Measurements from ENCODE around the gene MKS1. TPM values are rescaled to one million over a fixed set of nuclear protein-coding genes. Genes with fewer than 3 reads are reported as not detected.
A peak's percentile ranks its signal among the peaks of the same experiment; 100 is the strongest.

Gene MKS1
- total and polyA plus RNA-seq, 2 experiments from 2014 or later, result 10.5 to 15.6 TPM

DNA sequence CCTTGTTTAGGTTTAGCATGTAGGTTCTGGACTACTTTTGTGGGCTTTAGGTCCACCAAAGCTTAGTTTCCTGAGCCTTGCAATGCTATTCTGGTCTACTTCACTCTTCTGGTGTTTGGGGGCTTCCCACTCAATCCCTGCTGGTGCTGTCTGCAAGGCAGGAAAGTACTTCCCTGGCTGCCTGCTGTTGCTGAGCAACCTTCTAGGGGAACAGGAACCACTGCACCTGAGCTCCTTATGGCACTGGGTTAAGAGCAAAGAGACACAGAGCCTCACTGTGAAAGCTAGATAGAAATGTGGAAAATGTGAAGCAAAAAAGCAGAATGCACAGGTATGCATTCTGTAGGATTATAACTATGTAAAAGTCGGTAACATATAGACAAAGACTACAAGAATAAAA, 44.7 kb upstream of the MKS1 start:
- H3K27me3 ChIP-seq, result peaks cover 46% of the 10 kb centered on the region

DNA sequence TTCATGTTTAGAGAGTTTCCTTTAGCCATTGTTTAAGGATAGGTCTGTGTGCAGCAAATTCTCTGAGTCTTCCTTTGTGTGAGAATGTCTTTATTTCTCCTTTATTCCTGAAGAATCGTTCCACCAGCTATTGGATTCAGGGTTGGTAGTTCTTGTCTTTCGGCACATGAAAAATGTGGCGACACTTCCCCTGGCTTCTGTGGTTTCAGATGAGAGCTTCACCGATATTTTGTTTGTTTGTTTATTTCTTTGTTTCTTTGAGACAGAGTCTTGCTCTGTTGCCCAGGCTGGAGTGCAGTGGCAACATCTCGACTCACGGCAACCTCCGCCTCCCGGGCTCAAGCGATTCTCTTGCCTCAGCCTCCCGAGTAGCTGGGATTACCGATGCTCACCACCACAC, 43.1 kb upstream of the MKS1 start:
- H3K4me2 ChIP-seq, result no peak overlapping the region
- no peak for DNase-seq (ENCODE audit: low spot score)
- no peak overlapping the region for H2AFZ ChIP-seq
- H3K9me2 ChIP-seq (replicated peaks; ENCODE audit: insufficient read depth), result no peaks in the 10 kb centered on the region
- 93% methylated on average over 11 of the region's 11 CpGs for WGBS (ENCODE audit: low lambda C conversion rate, missing lambda C conversion rate)
- no peak overlapping the region for H3K4me3 ChIP-seq
- H3K79me2 ChIP-seq, result no peaks in the 10 kb centered on the region
- no peak for TF ChIP-seq EZH2 (IDR thresholded peaks at IDR 0.05; ENCODE audit: borderline replicate concordance)
- TF ChIP-seq EZH2phosphoT487 (IDR thresholded peaks at IDR 0.05; ENCODE audit: low read depth, severe bottlenecking, unreplicated experiment), result no peak
- TF ChIP-seq, protein P1, sequence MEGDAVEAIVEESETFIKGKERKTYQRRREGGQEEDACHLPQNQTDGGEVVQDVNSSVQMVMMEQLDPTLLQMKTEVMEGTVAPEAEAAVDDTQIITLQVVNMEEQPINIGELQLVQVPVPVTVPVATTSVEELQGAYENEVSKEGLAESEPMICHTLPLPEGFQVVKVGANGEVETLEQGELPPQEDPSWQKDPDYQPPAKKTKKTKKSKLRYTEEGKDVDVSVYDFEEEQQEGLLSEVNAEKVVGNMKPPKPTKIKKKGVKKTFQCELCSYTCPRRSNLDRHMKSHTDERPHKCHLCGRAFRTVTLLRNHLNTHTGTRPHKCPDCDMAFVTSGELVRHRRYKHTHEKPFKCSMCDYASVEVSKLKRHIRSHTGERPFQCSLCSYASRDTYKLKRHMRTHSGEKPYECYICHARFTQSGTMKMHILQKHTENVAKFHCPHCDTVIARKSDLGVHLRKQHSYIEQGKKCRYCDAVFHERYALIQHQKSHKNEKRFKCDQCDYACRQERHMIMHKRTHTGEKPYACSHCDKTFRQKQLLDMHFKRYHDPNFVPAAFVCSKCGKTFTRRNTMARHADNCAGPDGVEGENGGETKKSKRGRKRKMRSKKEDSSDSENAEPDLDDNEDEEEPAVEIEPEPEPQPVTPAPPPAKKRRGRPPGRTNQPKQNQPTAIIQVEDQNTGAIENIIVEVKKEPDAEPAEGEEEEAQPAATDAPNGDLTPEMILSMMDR (IDR thresholded peaks at IDR 0.05; ENCODE audit: poor library complexity), result no peak
- no peaks in the 10 kb centered on the region for H4K20me1 ChIP-seq (ENCODE audit: insufficient read depth, poor library complexity, severe bottlenecking)
- no peaks in the 10 kb centered on the region for H3K4me1 ChIP-seq (ENCODE audit: insufficient read depth)
- H3K9me3 ChIP-seq (ENCODE audit: low read depth), result no peaks in the 10 kb centered on the region
- no peak overlapping the region for H3K27ac ChIP-seq
- H3K27me3 ChIP-seq, result peaks cover 61% of the 10 kb centered on the region
- H3K36me3 ChIP-seq (replicated peaks; ENCODE audit: insufficient read depth, low read depth), result no peaks in the 10 kb centered on the region

More for the DNA sequence above, 44.7 kb upstream of the MKS1 start:
- H4K20me1 ChIP-seq (ENCODE audit: insufficient read depth, poor library complexity, severe bottlenecking), result no peaks in the 10 kb centered on the region
- H3K79me2 ChIP-seq, result no peaks in the 10 kb centered on the region
- no peak for DNase-seq (ENCODE audit: low spot score)
- no peak overlapping the region for H3K4me3 ChIP-seq
- H3K27ac ChIP-seq, result no peak overlapping the region
- no peak for TF ChIP-seq EZH2 (IDR thresholded peaks at IDR 0.05; ENCODE audit: borderline replicate concordance)
- no peak overlapping the region for H3K4me2 ChIP-seq
- no peak overlapping the region for H2AFZ ChIP-seq
- WGBS (ENCODE audit: low lambda C conversion rate, missing lambda C conversion rate), result 83% methylated on average over 1 of the region's 1 CpG
- H3K9me2 ChIP-seq (replicated peaks; ENCODE audit: insufficient read depth), result no peaks in the 10 kb centered on the region
- H3K36me3 ChIP-seq (replicated peaks; ENCODE audit: insufficient read depth, low read depth), result no peaks in the 10 kb centered on the region
- no peaks in the 10 kb centered on the region for H3K9me3 ChIP-seq (ENCODE audit: low read depth)
- H3K4me1 ChIP-seq (ENCODE audit: insufficient read depth), result no peaks in the 10 kb centered on the region

DNA sequence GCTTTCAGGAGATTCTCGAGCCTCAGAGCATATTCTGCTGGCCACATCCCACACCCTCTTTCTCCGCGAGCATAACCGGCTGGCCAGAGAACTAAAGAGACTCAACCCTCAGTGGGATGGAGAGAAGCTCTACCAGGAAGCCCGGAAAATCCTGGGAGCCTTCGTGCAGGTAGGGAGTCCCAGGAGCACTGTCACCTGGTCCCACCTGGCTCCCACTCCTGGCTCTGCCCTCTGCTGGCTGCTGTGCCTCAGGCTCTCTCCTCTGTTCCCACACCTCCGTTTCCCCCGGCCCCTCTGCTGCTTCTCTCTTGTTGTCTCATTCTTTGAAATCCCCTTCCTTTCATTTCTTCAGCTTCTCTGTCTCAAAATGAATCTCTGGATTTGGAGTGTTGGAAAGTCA, 35.7 kb upstream of the MKS1 start:
- no peak for TF ChIP-seq EZH2 (IDR thresholded peaks at IDR 0.05; ENCODE audit: borderline replicate concordance)
- no peak for TF ChIP-seq EZH2phosphoT487 (IDR thresholded peaks at IDR 0.05; ENCODE audit: low read depth, severe bottlenecking, unreplicated experiment)
- TF ChIP-seq, protein P1 (IDR thresholded peaks at IDR 0.05; ENCODE audit: poor library complexity), result peak; percentile 29
- Histone ChIP-seq H3K9me3 (ENCODE audit: low read depth) (no peaks in the 10 kb centered on the region), H3K27ac (no peak overlapping the region), H3K4me2 (no peak overlapping the region), H3K4me3 (no peak overlapping the region), H4K20me1 (ENCODE audit: insufficient read depth, poor library complexity, severe bottlenecking) (no peaks in the 10 kb centered on the region), H3K9me2 (replicated peaks; ENCODE audit: insufficient read depth) (no peaks in the 10 kb centered on the region), H3K27me3 (peaks cover 67% of the 10 kb centered on the region), H2AFZ (no peak overlapping the region), H3K4me1 (ENCODE audit: insufficient read depth) (peaks cover 2% of the 10 kb centered on the region), H3K79me2 (no peaks in the 10 kb centered on the region), H3K36me3 (replicated peaks; ENCODE audit: insufficient read depth, low read depth) (no peaks in the 10 kb centered on the region)
- peak; percentile 34 for DNase-seq (ENCODE audit: low spot score)
- WGBS (ENCODE audit: low lambda C conversion rate, missing lambda C conversion rate), result 22% methylated on average over 8 of the region's 8 CpGs

DNA sequence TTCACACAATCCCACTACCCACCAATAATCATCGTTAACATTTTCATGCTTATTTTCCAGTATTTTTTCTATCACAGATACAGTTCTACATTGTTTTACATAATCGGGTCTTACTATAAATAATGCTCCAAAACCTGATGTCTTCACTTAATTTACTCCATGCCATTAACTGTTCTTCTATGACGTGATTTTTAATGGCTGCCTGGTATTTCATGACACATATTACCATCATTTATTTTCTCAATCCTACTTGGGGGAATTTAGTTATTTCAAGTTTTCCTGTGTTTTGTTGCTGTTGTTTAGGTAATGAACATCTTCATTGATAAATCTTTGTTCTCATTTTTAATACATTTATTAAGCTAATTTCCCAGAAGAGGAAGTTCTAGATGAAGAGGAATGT, 34.0 kb upstream of the MKS1 start:
- H3K27me3 ChIP-seq, result peaks cover 64% of the 10 kb centered on the region
- DNase-seq (ENCODE audit: low spot score), result no peak
- H3K9me2 ChIP-seq (replicated peaks; ENCODE audit: insufficient read depth), result no peaks in the 10 kb centered on the region
- H3K4me2 ChIP-seq, result no peak overlapping the region
- TF ChIP-seq EZH2 (IDR thresholded peaks at IDR 0.05; ENCODE audit: borderline replicate concordance) (no peak), EZH2phosphoT487 (IDR thresholded peaks at IDR 0.05; ENCODE audit: low read depth, severe bottlenecking, unreplicated experiment) (no peak)
- TF ChIP-seq, protein P1 (IDR thresholded peaks at IDR 0.05; ENCODE audit: poor library complexity), result no peak
- 91% methylated on average over 3 of the region's 3 CpGs for WGBS (ENCODE audit: low lambda C conversion rate, missing lambda C conversion rate)
- H2AFZ ChIP-seq, result no peak overlapping the region
- no peaks in the 10 kb centered on the region for H3K9me3 ChIP-seq (ENCODE audit: low read depth)
- H3K36me3 ChIP-seq (replicated peaks; ENCODE audit: insufficient read depth, low read depth), result no peaks in the 10 kb centered on the region
- no peak overlapping the region for H3K27ac ChIP-seq
- H4K20me1 ChIP-seq (ENCODE audit: insufficient read depth, poor library complexity, severe bottlenecking), result no peaks in the 10 kb centered on the region
- H3K4me3 ChIP-seq, result no peak overlapping the region
- peaks cover 7% of the 10 kb centered on the region for H3K4me1 ChIP-seq (ENCODE audit: insufficient read depth)
- no peaks in the 10 kb centered on the region for H3K79me2 ChIP-seq
